H54 (cell line): Measurements from ENCODE around the gene DCAF6.

Experiments
- DNase-seq: peaks from one replicate; pipeline ENCODE4 v3.0.0; 2011; ENCODE audit warnings: low spot score, mixed read lengths; ENCODE audit not compliant: insufficient read length
- FAIRE-seq: peaks from 3 replicates; lab custom pipeline; 2011; peaks lifted over from hg19 to GRCh38; lab: Jason Lieb, UNC
- POLR2A ChIP-seq: IDR thresholded peaks from 2 replicates; pipeline ENCODE4 v1.6.1; 2011; ENCODE audit warnings: low read depth, mild to moderate bottlenecking, low read length

DCAF6 gene

GRCh38 chr1:168096296-168097165, 160.0 kb downstream of the DCAF6 start:
- no peak for DNase-seq

DNA sequence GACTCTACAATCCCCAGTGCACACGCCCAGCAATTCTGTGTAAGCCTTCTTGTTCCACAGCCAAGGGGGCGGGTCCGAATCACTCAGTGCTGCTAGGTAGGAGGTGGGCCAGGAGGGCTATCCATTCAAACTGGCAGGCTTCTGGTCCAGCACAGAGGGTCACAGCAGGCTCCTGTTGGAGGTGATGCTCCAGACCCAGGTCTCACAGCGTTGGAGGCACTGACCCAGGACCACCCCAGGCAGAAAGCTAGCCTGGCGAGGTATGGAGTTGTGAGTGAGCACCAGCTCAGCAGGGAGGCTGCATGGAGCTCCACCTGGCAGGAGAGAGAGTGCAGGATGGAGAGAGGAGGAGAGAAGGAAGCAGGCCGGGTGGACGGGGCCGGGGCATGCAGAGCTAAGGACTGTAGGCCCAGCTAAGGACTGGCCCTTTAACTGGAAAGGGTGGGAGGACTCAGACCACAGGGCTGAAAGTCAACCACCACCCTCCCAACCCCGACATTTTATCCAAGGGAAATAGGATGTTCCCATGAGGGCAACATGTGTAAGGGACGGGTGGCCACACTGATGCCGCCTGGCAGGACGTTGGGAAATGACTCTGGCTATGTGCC, 161.5 kb downstream of the DCAF6 start:
- DNase-seq: no peak
- FAIRE-seq: no peak

More at GRCh38 chr1:168096296-168097165, 160.0 kb downstream of the DCAF6 start:
- no peak for TF ChIP-seq POLR2A
- FAIRE-seq: no peak

GRCh38 chr1:168098534-168099320, 162.2 kb downstream of the DCAF6 start:
- TF ChIP-seq POLR2A: no peak
- DNase-seq (no peak), FAIRE-seq (no peak)

More for the DNA sequence above, 161.5 kb downstream of the DCAF6 start:
- no peak for TF ChIP-seq POLR2A

DNA sequence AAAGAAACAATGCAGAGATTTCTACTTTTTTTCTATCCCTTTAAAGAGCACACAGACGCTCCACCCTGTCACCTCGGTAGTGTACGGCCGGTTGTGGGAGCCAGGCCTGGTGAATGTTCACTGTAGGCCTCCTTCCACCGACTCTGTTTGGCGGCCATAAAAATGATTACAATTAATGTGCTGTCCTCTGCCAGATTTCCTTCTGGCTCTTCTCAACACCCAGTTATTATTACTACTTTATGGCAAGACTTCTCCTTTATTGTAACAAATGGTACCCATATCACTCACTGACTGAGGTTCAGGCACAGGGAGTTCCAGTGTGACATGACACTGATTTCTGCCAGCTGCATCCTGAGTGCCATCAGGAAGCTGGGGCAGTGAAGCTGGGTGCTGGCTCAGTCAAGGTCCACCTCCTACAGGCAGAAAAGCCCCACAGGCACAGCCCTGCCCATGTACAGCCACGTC, 162.9 kb downstream of the DCAF6 start:
- no peak for TF ChIP-seq POLR2A
- FAIRE-seq: no peak

DNA sequence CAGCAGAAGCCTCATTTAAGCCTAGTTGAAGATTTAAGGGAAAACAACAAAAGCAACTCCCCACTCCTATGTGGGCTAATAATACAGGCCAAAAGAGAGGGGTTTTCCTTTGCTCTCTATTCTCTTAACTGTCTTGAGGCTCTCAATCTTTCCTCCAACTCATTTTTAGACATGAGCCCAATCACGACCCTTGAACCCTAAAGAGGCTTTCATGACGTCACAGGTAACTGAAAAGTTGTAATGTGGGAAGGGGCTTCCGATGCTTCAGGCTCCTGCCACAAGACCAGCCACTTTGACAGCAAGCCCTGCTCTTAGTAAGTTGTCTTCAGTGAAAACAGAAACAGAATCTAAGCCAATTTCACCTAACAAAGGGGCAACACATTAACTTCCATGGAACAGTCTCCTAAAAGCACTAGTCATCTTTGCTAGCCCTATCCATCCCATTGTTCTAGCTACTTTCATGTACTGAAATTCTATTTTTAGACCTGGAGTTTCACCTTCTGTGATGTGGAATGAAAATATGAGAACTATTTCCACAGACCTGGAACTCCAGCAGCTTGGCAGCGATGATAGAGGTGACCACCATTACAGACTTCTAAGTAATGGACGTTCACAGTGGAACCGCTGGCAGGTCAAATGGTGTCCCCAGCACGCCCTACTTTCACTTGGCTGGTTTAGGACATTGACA, 164.0 kb downstream of the DCAF6 start:
- no peak for FAIRE-seq
- TF ChIP-seq POLR2A: no peak
- no peak for DNase-seq

More for the DNA sequence above, 162.9 kb downstream of the DCAF6 start:
- DNase-seq: no peak

DNA sequence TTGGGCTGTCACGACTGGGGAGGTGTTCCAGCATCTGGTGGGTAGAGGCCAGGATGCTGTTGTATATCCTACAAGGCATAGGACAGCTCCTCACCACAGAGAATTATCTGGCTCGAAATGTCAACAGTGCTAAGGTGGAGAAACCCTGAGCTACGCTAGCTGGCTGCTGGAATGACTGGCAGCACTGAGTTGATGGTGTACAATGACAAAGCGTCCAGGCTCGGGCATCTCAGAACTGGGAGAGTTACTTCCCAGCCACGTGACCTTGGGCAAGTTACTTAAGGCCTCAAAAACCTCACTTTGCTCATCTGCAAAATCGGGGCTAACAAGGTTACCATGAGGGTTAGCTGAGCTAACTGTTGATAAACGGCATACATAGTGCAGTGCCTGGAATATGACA, 164.9 kb downstream of the DCAF6 start:
- no peak for TF ChIP-seq POLR2A
- DNase-seq: no peak
- no peak for FAIRE-seq

DNA sequence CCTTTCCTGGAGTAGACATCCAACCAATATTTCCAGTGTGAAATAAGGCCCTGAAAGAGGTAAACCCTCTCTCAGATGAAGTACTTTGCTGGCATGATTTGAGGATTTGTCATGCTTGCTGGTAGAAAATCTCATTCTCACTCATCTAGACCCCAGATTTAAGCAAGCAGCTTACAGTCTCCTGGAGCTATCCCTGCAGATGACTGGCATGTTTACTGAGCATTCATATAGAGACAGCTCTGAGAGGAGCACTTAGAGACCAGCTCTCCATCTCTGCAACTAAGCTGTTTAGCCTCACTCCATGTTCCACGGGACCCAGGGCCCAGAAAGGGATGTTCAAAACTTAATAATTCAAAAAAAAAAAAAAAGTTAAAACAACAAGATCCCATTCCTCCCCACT, 166.0 kb downstream of the DCAF6 start:
- no peak for FAIRE-seq
- DNase-seq: no peak
- TF ChIP-seq POLR2A: no peak

GRCh38 chr1:168104535-168104934, 168.1 kb downstream of the DCAF6 start:
- DNase-seq: no peak
- no peak for TF ChIP-seq POLR2A
- FAIRE-seq: no peak

- no peak for TF ChIP-seq POLR2A
- FAIRE-seq: no peak
Measured at GRCh38 chr1:168105846-168106245, 169.4 kb downstream of the DCAF6 start.

GRCh38 chr1:168106274-168106673, 169.8 kb downstream of the DCAF6 start:
- no peak for TF ChIP-seq POLR2A
- FAIRE-seq: no peak
- DNase-seq: no peak

More at GRCh38 chr1:168105846-168106245, 169.4 kb downstream of the DCAF6 start:
- DNase-seq: no peak

DNA sequence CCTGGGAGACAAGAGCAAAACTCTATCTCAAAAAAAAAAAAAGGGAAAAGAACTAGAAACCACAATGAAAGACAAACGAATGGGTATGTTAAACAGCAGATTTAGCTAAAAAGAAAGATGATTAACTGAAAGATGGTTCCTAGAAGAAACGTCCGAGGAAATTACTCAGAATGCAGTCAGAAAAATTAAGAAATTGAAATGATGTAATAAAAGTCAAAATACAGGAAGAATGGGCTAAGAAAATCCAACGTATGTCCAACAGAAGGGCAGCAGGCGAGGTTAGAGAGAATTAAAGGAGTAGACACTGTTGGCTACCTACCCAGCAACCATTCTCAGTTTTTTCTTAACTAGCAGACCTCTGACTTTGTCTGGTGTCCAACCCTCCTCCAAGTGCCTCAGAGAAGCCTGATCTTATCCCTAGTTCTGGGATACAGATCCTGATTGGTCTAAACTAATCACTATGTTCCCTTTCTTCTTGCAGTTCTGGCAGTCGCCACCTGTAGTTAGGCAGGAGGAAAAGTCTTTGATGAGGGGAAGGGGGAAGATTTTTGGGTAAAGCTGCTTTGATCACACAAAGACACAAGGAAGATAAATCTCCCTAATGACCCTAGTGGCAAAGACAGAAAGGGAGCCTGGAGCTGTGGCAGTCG, 174.5 kb downstream of the DCAF6 start:
- no peak for TF ChIP-seq POLR2A
- no peak for DNase-seq
- no peak for FAIRE-seq

- DNase-seq: peak; percentile 70
- FAIRE-seq: peak; percentile 67
- no peak for TF ChIP-seq POLR2A
Measured at GRCh38 chr1:168112673-168113305, 176.3 kb downstream of the DCAF6 start.

- DNase-seq: no peak
- TF ChIP-seq POLR2A: no peak
- FAIRE-seq: no peak
Measured at GRCh38 chr1:168114845-168115244, 178.4 kb downstream of the DCAF6 start.
